Measurements from ENCODE around the gene NECAP2.
"Not testable (repeated sequence)": the region's sequence is repeated elsewhere in the genome, so short reads cannot be mapped to it uniquely, and the experiment has no call there.

Gene NECAP2

GRCh38 chr1:16451841-16452528 is 11.5 kb downstream of the NECAP2 start:
- in situ Hi-C loops (cut with MboI; ENCODE audit: low pct_unique_long_range_greater_than_20kb, low sequenced_read_pairs), result no loop called here
- DNase-seq, result no peak

- in situ Hi-C loops (cut with MboI; ENCODE audit: low pct_unique_long_range_greater_than_20kb, low sequenced_read_pairs); DNase-seq: not testable (repeated sequence)
Measured at GRCh38 chr1:16454909-16455308, 14.4 kb downstream of the NECAP2 start.

GRCh38 chr1:16456151-16456550 is 15.6 kb downstream of the NECAP2 start:
- in situ Hi-C loops (cut with MboI; ENCODE audit: low pct_unique_long_range_greater_than_20kb, low sequenced_read_pairs); DNase-seq: not testable (repeated sequence)

GRCh38 chr1:16458831-16459230 is 18.3 kb downstream of the NECAP2 start:
- DNase-seq, result no peak
- in situ Hi-C loops (cut with MboI; ENCODE audit: low pct_unique_long_range_greater_than_20kb, low sequenced_read_pairs), result no loop called here

- in situ Hi-C loops (cut with MboI; ENCODE audit: low pct_unique_long_range_greater_than_20kb, low sequenced_read_pairs), result no loop called here
Measured at GRCh38 chr1:16459352-16459925, 18.9 kb downstream of the NECAP2 start.

GRCh38 chr1:16461681-16462080 is 21.2 kb downstream of the NECAP2 start:
- in situ Hi-C loops (cut with MboI; ENCODE audit: low pct_unique_long_range_greater_than_20kb, low sequenced_read_pairs), result no loop called here
- DNase-seq, result no peak

More at GRCh38 chr1:16459352-16459925, 18.9 kb downstream of the NECAP2 start:
- no peak for DNase-seq

GRCh38 chr1:16462773-16463330 is 22.3 kb downstream of the NECAP2 start:
- in situ Hi-C loops (cut with MboI; ENCODE audit: low pct_unique_long_range_greater_than_20kb, low sequenced_read_pairs), result no loop called here

GRCh38 chr1:16464917-16465625 is 24.5 kb downstream of the NECAP2 start:
- in situ Hi-C loops (cut with MboI; ENCODE audit: low pct_unique_long_range_greater_than_20kb, low sequenced_read_pairs), result no loop called here
- no peak for DNase-seq

More at GRCh38 chr1:16462773-16463330, 22.3 kb downstream of the NECAP2 start:
- DNase-seq, result no peak

GRCh38 chr1:16468558-16468957 is 28.0 kb downstream of the NECAP2 start:
- in situ Hi-C loops (cut with MboI; ENCODE audit: low pct_unique_long_range_greater_than_20kb, low sequenced_read_pairs), result no loop called here
- DNase-seq, result no peak

- no peak for DNase-seq
- in situ Hi-C loops (cut with MboI; ENCODE audit: low pct_unique_long_range_greater_than_20kb, low sequenced_read_pairs), result no loop called here
Measured at GRCh38 chr1:16474166-16474800, 33.8 kb downstream of the NECAP2 start.

- in situ Hi-C loops (cut with MboI; ENCODE audit: low pct_unique_long_range_greater_than_20kb, low sequenced_read_pairs), result not testable (repeated sequence)
- DNase-seq, result peak; percentile 20
Measured at GRCh38 chr1:16474891-16475290, 34.4 kb downstream of the NECAP2 start.

- in situ Hi-C loops (cut with MboI; ENCODE audit: low pct_unique_long_range_greater_than_20kb, low sequenced_read_pairs); DNase-seq: not testable (repeated sequence)
Measured at GRCh38 chr1:16475771-16476770, 35.5 kb downstream of the NECAP2 start.

- no peak for DNase-seq
- in situ Hi-C loops (cut with MboI; ENCODE audit: low pct_unique_long_range_greater_than_20kb, low sequenced_read_pairs), result no loop called here
Measured at GRCh38 chr1:16478091-16478490, 37.6 kb downstream of the NECAP2 start.

- in situ Hi-C loops (cut with MboI; ENCODE audit: low pct_unique_long_range_greater_than_20kb, low sequenced_read_pairs); DNase-seq: not testable (repeated sequence)
Measured at GRCh38 chr1:16483146-16483545, 42.6 kb downstream of the NECAP2 start.

- in situ Hi-C loops (cut with MboI; ENCODE audit: low pct_unique_long_range_greater_than_20kb, low sequenced_read_pairs), result not testable (repeated sequence)
Measured at GRCh38 chr1:16483639-16484500, 43.3 kb downstream of the NECAP2 start.

GRCh38 chr1:16484501-16484835 is 43.9 kb downstream of the NECAP2 start:
- no peak for DNase-seq
- in situ Hi-C loops (cut with MboI; ENCODE audit: low pct_unique_long_range_greater_than_20kb, low sequenced_read_pairs), result no loop called here

More at GRCh38 chr1:16483639-16484500, 43.3 kb downstream of the NECAP2 start:
- not testable (repeated sequence) for DNase-seq

GRCh38 chr1:16484931-16485330 is 44.4 kb downstream of the NECAP2 start:
- DNase-seq, result no peak
- in situ Hi-C loops (cut with MboI; ENCODE audit: low pct_unique_long_range_greater_than_20kb, low sequenced_read_pairs), result no loop called here
